SK-N-MC (cell line): ENCODE measurements around the gene CDKAL1.
"Not testable (repeated sequence)": the region's sequence is repeated elsewhere in the genome, so short reads cannot be mapped to it uniquely, and the experiment has no call there.

Source experiments
- EZH2 ChIP-seq: fragments of 200-600 bp; sonication (generic); IDR thresholded peaks from one replicate; pipeline ENCODE4 v1.6.1; 2017; ENCODE audit warnings: antibody characterized with exemption
- FOXP2 ChIP-seq: optimal IDR thresholded peaks from 2 replicates; pipeline ENCODE3; 2011; ENCODE audit warnings: mild to moderate bottlenecking, moderate library complexity; ENCODE audit not compliant: insufficient read depth; ENCODE audit errors: extremely low read length, control extremely low read depth
- POLR2AphosphoS5 ChIP-seq: IDR thresholded peaks from 2 replicates; pipeline ENCODE4 v1.6.1; 2012; ENCODE audit warnings: mild to moderate bottlenecking, low read depth, low read length, borderline replicate concordance

DNA sequence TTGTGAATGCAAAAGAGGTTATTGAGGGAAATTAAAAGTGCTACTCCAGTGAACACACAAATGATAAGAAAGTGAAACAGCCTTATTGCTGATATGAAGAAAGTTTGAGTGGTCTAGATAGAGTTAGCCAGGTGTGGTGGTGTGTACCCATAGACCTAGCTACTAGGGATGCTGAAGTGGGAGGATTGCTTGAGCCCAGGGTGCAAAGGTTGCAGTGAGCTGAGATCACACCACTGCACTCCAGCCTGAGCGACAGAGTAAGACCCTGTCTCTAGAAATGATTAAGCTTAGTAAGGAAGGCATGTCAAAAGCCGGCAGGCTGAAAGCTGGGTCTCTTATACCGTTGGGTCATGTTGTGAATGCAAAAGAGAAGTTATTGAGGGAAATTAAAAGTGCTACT, 389.8 kb downstream of the CDKAL1 start:
- not testable (repeated sequence) for TF ChIP-seq FOXP2, EZH2, POLR2AphosphoS5
